Islet precursor cell (in vitro differentiated cells): ENCODE results near the gene CDK3.

Source experiments
- DNase-seq: peaks from one replicate; pipeline ENCODE4 v3.0.0-alpha.2; 2018

The CDK3 gene

DNA sequence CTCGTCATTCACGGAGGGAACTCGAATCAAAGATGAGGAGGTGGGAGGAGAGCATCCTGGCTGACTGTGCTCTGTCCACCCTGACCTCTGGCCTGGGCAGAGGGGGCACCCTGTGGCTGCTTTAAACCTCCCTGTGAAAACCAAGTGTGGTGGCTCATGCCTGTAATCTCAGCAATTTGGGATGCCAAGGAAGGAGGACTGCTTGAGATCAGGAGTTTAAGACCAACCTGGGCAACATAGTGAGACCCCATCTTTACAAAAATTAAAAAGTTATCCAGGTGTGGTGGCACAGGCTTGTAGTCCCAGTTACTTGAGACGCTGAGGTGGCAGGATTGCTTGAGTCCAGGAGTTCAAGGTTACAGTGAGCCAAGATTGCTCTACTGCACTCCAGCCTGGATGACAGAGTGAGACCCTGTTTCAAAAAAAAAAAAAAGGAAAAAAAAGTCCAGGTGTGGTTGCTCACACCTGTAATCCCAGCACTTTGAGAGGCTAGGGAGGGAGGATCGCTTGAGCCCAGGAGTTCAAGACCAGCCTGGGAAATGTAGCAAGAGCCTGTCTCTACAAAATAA, 5.8 kb upstream of the CDK3 start:
- DNase-seq: peak; percentile 15

DNA sequence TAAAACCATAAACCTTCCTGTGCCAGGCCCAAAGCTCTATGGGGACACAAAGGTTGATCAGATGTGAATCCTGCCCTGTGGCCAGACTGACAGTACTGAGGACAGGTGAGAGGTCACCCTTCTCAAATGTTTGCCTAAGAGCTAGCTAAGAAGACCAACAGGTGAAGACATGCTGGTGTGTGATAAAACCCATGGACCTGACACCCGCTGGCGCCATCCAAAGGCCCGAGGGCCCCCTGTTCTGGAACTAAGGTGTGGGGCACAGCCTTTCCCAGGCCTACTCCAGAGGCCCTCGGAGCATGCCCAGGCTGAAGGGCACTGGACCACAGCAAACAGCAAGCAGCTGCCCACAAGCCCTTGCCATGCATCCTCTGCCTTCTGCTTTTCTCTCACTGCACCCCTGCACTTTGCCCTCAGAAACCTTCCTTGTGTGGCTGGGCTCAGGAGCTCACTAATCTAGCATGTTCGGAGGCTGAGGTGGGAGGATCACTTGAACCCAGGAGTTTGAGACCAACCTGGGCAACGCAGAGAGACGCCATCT, 5.2 kb upstream of the CDK3 start:
- peak; percentile 48 for DNase-seq

GRCh38 chr17:75996665-75997590, 3.7 kb upstream of the CDK3 start:
- DNase-seq: peak; percentile 90

DNA sequence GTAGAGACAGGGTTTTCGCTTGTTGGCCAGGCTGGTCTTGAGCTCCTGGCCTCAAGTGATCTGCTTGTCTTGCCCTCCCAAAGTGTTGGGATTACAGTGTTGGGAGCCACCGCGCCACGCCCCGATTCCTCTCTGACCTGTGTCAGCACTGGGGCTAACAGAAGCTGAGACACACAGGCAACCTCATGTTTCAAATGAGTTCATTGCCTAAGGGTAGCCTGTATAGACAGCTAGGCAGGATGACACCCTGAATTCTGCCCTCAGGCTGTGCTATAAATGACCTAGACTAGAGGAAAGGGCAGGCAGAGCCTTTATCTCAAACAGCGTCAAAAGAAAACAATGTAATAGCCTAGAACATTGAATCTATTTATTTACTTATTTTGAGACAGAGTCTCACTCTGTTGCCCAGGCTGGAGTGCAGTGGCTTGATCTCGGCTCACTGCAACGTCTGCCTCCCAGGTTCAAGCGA, 2.3 kb upstream of the CDK3 start:
- peak; percentile 89 for DNase-seq

DNA sequence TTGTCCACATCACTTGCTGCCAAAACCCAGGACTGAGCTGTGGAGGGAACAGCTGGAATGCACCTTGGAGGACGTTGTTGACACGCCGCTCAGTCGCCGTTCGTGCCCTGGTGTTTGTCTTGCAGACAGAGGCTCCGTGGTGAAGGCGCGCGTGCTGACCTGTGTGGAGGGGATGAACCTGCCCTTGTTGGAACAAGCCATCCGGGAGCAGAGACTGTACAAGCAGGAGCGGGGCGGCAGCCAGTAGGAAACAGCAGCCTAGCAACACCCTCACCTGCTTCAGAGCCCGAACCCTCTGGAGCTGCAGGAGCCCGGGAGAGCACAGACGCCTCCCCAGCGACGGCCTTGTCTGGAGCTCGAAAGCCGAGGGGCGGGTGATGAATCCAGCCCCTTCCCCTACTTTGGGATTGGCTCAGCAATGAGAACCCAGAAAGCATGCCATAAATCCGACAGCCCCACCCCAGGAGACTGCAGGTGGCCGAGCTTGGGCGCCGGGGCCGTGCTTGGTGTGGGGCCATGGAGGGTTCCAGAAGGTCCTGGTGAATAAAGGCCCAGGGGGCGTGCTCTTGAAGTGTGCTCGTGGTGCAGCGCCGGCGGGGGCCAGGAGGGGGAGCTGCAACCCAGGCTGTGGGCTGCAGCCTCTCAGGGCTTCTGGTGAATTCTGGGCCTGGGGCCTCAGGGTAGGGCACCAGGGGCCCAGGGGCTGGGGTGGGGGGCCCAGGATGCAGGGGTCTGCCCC, 470 bp upstream of the CDK3 start:
- peak; percentile 89 for DNase-seq

DNA sequence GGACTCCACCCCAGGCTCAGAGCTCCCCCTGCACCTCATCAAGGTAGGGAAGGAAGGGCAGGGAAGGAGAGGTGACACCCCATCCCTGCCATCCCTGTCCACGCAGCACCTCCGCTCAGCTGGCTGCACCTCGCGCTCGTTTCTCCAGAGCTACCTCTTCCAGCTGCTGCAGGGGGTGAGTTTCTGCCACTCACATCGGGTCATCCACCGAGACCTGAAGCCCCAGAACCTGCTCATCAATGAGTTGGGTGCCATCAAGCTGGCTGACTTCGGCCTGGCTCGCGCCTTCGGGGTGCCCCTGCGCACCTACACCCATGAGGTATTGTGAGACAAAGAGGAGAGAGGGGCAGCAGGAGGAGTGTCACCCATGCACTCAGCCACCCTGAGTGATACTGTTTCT, 1.4 kb downstream of the CDK3 start:
- no peak for DNase-seq

DNA sequence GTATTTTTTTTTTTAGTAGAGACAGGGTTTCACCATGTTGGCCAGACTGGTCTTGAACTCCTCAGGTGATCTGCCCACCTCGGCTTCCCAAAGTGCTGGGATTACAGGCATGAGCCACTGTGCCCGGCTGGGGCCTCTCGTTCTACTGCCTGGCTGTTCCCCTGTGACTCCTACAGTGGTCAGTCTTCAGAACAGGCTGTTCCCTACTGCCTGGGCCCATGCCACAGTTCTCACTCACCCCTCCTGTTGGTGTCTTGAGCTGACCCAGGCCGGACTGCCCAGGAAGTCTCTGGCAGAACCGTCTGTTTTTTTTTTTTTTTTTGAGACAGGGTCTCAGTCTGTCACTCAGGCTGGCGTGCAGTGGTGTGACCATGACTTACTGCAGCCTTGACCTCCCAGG, 3.3 kb downstream of the CDK3 start:
- DNase-seq: no peak

- DNase-seq: peak; percentile 70
Measured at GRCh38 chr17:76004750-76005262, 4.2 kb downstream of the CDK3 start.

GRCh38 chr17:76005263-76006149, 4.9 kb downstream of the CDK3 start:
- DNase-seq: peak; percentile 95

GRCh38 chr17:76007131-76007849, 6.6 kb downstream of the CDK3 start:
- peak; percentile 50 for DNase-seq

GRCh38 chr17:76007850-76008165, 7.2 kb downstream of the CDK3 start:
- DNase-seq: peak; percentile 57

DNA sequence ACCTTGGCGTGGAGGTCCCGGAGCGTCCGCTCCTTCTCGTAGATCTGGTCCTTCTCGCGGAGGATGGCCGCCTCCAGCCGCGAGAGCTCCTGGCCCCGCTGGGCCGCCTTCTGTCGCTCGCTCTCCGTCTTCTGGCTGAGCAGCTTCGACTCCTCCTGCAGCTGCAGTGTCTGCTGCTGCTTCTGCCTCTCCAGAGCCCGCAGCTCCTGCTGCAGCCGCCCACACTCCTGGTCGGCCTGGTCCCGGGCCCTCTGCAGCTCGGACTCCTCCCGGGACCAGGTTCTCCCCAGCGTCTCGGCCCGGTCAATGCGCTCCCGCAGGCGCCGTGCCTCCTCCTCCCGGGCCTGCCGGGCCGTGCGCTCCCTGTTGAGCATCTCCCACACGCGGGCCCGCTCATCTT, 7.6 kb downstream of the CDK3 start:
- no peak for DNase-seq

DNA sequence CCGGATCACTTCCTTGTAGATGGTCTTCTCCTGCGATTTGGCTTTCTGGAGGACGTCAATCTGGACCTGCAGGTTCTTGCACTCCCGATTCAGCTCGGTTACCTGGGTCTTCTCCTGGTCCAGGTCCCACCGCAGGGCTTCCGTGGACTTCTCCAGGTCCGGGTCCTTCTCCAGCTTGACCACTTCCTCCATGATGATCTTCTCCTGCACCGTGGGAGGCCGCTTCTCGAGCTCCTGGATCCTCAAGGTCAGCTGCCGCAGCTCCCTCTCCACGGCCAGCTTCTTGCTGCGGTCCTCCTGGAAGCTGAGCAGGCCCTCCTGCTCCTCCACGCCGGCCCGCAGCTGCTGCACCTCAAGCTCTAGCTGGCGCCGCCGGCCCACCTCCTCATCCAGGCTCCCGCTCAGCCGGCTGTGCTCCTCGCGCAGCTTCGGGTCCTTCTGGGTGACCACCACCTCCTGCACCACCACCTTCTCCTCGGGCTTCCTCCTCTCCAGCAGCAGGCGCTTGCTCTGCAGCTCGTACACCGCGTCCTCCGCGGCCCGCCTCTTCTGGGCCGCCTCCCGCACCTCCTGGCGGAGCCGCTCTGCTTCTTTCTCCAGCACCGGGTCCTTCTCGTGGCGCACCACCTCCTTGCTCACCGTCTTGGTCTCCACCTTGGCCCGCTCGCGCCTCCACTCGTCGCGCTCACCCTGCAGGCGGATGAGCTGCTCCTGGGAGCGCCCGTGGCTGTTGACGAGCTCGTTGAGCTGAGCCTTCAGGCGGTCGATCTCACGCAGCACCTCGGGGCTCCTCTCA, 8.2 kb downstream of the CDK3 start:
- DNase-seq: peak; percentile 56

DNA sequence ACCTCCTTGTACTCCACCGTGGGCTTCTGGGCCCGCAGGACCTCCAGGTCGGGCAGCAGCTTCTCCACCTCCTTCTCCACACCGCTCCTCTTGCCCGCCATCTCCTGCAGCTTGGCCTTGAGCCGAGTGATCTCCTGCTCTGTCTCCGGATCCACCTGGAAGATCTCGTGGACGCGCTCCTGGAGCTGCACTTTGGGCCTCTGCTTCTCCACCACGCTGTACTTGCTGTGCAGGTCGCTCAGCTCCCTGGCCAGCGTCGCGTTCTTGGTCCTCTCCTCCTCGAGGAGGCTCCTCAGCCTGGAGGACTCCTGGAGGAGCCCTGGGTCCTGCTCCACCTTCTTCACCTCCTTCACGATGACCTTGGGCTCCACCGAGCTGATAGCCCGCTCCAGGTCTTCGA, 8.8 kb downstream of the CDK3 start:
- DNase-seq: peak; percentile 55

DNA sequence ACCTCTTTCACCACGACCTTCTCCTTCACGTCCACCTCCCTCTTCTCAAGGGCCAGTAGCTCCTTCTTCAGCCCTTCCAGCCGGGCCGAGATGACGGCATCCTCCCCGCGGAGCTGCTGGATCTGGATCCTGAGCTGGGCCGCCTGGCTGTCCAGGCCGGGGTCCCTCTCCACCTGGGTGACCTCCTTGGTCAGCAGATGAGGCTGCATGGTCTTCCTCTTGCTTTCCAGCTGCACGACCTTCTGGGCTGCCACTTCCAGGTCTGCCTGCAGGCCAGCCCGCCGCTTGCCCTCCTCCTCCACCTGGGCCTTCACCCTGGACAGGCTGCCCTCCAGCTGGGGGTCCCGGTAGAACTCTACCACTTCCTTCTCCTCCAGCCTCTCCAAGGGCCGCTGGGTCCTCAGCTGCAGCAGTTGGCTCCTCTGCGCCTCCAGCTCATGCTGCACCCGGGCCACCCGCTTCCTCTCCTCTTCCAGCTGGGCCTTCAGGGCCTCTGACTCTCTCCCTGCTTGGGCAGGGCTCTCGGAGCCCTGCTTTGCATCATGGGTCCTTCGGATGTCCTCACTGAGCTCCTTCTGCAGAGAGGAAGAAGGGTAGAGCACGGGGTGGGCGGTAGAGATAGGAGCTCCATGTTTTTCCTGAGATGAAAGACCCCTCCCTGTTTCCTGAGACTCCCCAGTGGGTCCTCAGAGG, 9.5 kb downstream of the CDK3 start:
- peak; percentile 52 for DNase-seq

DNA sequence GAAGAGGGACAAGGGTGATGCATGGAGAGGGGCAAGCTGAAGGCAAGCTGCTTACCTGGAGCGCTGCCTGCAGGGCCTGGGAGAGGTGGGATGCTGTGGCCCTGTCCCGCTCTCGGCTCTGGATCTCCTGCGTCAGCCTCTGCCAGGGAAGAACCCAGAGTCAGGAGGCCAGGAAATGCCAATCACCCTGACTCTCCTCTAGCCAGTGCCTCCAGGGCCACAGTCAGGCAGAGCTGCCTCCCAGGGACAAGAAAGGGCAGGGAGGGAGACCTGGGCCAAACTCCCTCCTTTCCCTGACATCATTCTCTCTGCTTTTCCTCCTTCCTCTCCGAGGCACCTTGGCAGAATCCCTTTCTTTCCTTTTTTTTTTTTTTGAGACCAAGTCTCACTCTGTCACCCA, 11.3 kb downstream of the CDK3 start:
- DNase-seq: no peak

- peak; percentile 61 for DNase-seq
Measured at GRCh38 chr17:76013377-76013932, 12.8 kb downstream of the CDK3 start.

DNA sequence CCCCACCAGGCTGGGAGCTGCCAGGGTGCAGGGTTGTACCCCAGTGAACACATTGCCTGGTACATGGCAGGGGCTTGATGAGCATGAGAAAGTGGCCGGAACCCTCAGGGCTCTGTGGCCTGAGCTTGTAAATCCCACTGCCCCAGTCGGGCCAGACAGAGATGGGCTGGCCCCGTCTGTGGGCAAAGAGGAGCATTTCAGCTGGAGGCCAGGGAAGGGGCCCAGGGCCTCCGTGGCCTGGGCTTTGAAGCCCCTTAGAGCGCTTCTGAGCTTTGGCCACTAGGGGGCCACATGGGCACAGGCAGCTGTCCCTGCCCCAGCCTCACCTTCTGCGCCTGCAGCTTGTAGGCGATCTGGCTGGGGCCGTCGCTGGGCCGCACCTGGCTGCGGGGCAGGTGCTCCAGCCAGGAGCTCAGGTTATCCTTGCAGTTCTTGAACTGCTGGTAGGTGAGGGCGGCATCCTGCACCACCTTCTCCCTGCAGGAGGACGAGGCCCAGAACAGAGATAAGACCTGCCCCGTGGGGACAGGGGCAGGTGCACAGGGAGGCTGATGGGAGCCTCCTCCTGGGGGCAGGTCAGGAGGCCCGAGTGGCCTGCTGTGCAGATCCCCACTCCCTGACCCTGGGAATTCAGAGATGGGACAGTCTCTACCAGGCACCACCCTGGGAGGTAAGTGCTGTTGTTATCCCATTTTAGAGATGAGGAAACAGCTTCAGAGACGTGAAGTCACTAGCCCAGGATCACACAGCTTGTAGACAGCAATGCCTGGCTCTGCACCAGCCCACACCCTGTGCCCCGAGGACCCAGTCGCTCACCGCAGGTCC, 13.7 kb downstream of the CDK3 start:
- DNase-seq: peak; percentile 95

- DNase-seq: peak; percentile 53
Measured at GRCh38 chr17:76014925-76015261, 14.2 kb downstream of the CDK3 start.
